ENCODE results near the gene SHOC2. TPM values are rescaled to one million over a fixed set of nuclear protein-coding genes. Genes with fewer than 3 reads are reported as not detected.

The SHOC2 gene
- total and polyA plus RNA-seq, 11 donors, result 17.9 to 58.4 (median 43.3) TPM

DNA sequence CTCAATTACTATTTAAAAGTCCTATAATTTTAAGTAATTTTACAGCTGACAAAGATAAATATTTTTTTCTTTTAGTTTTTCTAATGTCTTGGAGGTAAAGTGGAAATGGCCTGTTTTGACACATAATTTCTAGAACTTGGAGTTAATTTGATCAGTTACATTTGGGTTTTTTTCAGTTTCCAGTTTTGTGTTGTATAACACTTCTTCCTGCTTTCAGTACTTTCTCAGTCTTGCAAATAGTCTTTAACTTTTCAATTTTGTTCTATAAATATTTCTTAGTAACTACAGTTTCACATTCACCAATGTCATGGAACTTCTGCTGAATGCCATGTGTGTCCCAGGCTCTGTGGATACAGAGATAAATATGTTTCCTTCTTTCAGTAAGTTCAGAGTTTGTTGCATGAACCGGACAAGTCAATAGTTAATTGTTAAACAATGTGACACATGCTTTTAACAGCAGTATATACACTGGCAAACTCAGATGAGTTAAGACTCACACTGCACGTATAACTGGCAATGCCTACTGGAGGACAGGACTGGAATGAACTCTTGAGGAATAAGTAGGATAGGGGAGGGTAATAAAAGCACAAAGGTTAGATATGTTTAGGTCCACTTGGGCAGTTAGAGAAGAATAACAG is 4.6 kb downstream of the SHOC2 start:
- Histone ChIP-seq H3K27ac (peak overlapping the region in 1 of 12 donors; percentile 16), H3K27me3 (no peaks in the 10 kb centered on the region), H3K36me3 (no peaks in the 10 kb centered on the region), H3K4me1 (peaks cover 4 to 63% (median 39%) of the 10 kb centered on the region in 12 donors), H3K9me3 (no peaks in the 10 kb centered on the region), H3K4me3 (no peak overlapping the region)
- DNase-seq, result no peak
- TF ChIP-seq, protein P1, sequence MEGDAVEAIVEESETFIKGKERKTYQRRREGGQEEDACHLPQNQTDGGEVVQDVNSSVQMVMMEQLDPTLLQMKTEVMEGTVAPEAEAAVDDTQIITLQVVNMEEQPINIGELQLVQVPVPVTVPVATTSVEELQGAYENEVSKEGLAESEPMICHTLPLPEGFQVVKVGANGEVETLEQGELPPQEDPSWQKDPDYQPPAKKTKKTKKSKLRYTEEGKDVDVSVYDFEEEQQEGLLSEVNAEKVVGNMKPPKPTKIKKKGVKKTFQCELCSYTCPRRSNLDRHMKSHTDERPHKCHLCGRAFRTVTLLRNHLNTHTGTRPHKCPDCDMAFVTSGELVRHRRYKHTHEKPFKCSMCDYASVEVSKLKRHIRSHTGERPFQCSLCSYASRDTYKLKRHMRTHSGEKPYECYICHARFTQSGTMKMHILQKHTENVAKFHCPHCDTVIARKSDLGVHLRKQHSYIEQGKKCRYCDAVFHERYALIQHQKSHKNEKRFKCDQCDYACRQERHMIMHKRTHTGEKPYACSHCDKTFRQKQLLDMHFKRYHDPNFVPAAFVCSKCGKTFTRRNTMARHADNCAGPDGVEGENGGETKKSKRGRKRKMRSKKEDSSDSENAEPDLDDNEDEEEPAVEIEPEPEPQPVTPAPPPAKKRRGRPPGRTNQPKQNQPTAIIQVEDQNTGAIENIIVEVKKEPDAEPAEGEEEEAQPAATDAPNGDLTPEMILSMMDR (IDR thresholded peaks at IDR 0.05), result no peak
- TF ChIP-seq POLR2A (IDR thresholded peaks at IDR 0.05), result no peak
- ATAC-seq, result no peak
- intact Hi-C loops (cut with DNase I), result loop anchor here in 4 of 10 donors (5.0 to 10.0 kb wide), 3 partner anchors 61 to 438 kb away; no protein-coding TSS in a partner anchor
- WGBS, 4 donors, result 38 to 44% (median 41%) methylated on average over 2 of the region's 2 CpGs

GRCh38 chr10:110927461-110927860 is 8.1 kb downstream of the SHOC2 start:
- ATAC-seq, result no peak
- 95 to 99% (median 97%) methylated on average over 2 of the region's 2 CpGs for WGBS, 4 donors
- Histone ChIP-seq H3K9me3 (no peaks in the 10 kb centered on the region), H3K27ac (no peak overlapping the region), H3K27me3 (no peaks in the 10 kb centered on the region), H3K4me1 (peaks cover 2 to 73% (median 44%) of the 10 kb centered on the region in 12 donors), H3K4me3 (no peak overlapping the region), H3K36me3 (no peaks in the 10 kb centered on the region)
- TF ChIP-seq, protein P1 (IDR thresholded peaks at IDR 0.05), result no peak
- no peak for TF ChIP-seq POLR2A (IDR thresholded peaks at IDR 0.05)
- intact Hi-C loops (cut with DNase I), result loop anchor here in 3 of 10 donors (10.0 kb wide), 2 partner anchors 57 to 67 kb away; no protein-coding TSS in a partner anchor
- no peak for DNase-seq

GRCh38 chr10:110931769-110932381 is 12.5 kb downstream of the SHOC2 start:
- ATAC-seq, result peak; percentile 63 to 80 (median 76)
- peaks cover 0 to 47% (median 26%) of the 10 kb centered on the region in 12 donors for H3K4me1 ChIP-seq
- no peaks in the 10 kb centered on the region for H3K9me3 ChIP-seq
- H3K36me3 ChIP-seq, result peaks cover 0 to 2% (median 0%) of the 10 kb centered on the region in 9 donors
- no peak for DNase-seq
- no peaks in the 10 kb centered on the region for H3K27me3 ChIP-seq
- 29 to 52% (median 44%) methylated on average over 1 of the region's 1 CpG for WGBS, 4 donors
- peak overlapping the region in 6 of 12 donors; percentile 12 to 44 (median 28) for H3K27ac ChIP-seq
- TF ChIP-seq, protein P1 (IDR thresholded peaks at IDR 0.05), result no peak
- TF ChIP-seq POLR2A (IDR thresholded peaks at IDR 0.05), result no peak
- H3K4me3 ChIP-seq, result no peak overlapping the region
- intact Hi-C loops (cut with DNase I), result no loop called here

DNA sequence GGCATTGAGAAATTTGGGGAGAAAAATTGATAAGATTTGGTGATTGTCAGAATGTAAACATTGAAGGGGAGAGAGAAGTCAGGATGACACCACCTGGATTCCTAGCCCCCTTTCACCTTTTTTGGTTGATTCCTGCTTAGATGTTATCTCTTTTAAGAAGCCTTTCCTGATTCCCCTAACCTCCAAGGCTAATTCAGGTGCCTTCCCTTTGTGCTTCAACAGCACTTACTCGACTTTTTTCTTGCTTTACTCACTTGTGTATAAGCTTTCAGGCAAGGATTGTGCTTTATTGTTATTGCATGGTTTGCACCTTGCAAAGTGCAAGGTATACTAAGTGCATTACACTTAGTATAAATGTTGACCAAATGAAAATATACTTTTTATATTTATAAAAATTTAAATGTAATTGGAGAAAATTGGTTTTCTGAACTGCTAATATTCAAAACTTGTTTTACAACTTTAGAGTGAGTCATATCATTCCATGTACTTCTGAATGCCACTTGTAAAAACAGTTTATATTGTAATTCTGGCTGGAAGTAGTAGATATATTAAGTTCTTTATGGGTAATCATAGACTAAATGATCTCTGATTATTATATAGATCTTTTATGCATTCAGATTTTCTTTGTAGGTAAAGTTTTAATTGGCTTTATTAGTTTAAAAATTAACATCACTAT is 13.2 kb downstream of the SHOC2 start:
- H3K27me3 ChIP-seq, result no peaks in the 10 kb centered on the region
- intact Hi-C loops (cut with DNase I), result no loop called here
- DNase-seq (no peak), ATAC-seq (no peak)
- TF ChIP-seq, protein P1 (IDR thresholded peaks at IDR 0.05), result no peak
- no peak for TF ChIP-seq POLR2A (IDR thresholded peaks at IDR 0.05)
- H3K4me1 ChIP-seq, result peaks cover 0 to 47% (median 21%) of the 10 kb centered on the region in 12 donors
- no peak overlapping the region for H3K4me3 ChIP-seq
- no peaks in the 10 kb centered on the region for H3K9me3 ChIP-seq
- WGBS, 4 donors, result 63 to 74% (median 69%) methylated on average over 1 of the region's 1 CpG
- H3K36me3 ChIP-seq, result peaks cover 0 to 8% (median 0%) of the 10 kb centered on the region in 9 donors
- H3K27ac ChIP-seq, result peak overlapping the region in 3 of 12 donors; percentile 12 to 43 (median 14)
